Stomach (tissue), 9 donors: ENCODE measurements around the gene CDADC1. TPM values are rescaled to one million over a fixed set of nuclear protein-coding genes. Genes with fewer than 3 reads are reported as not detected.

Source experiments
- DNase-seq, 2 donors: peaks; one replicate each; pipeline versions ENCODE4 v3.0.0 to v3.0.0-alpha.2; 2013 to 2019
- H3K27ac ChIP-seq, 5 donors: fragments of 200-600 bp in 4 of 5; sonication (generic) in 4 of 5; one replicate each; pipeline ENCODE4 v1.5.1; 2013 to 2019; ENCODE audit warnings: mild to moderate bottlenecking in 1 of 5, moderate library complexity in 1 of 5
- H3K27me3 ChIP-seq, 3 donors: fragments of 200-600 bp; sonication (generic); one replicate each; pipeline ENCODE4 v1.5.1; 2017 to 2019; ENCODE audit warnings: mixed run types in 1 of 3
- H3K36me3 ChIP-seq, 4 donors: fragments of 200-600 bp; sonication (generic); 1 replicate in 3 of 4; 2 replicates in 1 of 4; pipeline ENCODE4 v1.5.1; 2016 to 2019
- H3K4me1 ChIP-seq, 4 donors: fragments of 200-600 bp; sonication (generic); one replicate each; pipeline ENCODE4 v1.5.1; 2016 to 2019
- H3K4me3 ChIP-seq, 4 donors: fragments of 200-600 bp; sonication (generic) in 3 of 4; one replicate each; pipeline ENCODE4 v1.5.1; 2016 to 2019; ENCODE audit warnings: mild to moderate bottlenecking in 1 of 4
- H3K9me3 ChIP-seq, 4 donors: fragments of 200-600 bp; sonication (generic); one replicate each; pipeline ENCODE4 v1.5.1; 2016 to 2019
- EP300 ChIP-seq: sonication (generic); formaldehyde crosslinking; IDR thresholded peaks from one replicate; pipeline ENCODE4 v1.6.1; 2017; ENCODE audit warnings: antibody characterized with exemption
- POLR2A ChIP-seq, 4 donors: fragments of 450-650 bp; IDR thresholded peaks; one replicate each; pipeline ENCODE4 v1.6.1; 2016; ENCODE audit warnings: antibody characterized with exemption in 4 of 4, control low read depth in 2 of 4, mild to moderate bottlenecking in 1 of 4, moderate library complexity in 1 of 4
- POLR2AphosphoS5 ChIP-seq, 3 donors: sonication (generic); formaldehyde crosslinking; IDR thresholded peaks; one replicate each; pipeline ENCODE4 v1.6.1; 2016; ENCODE audit warnings: antibody characterized with exemption in 3 of 3
- WGBS, 5 donors: extraction: QIAGEN DNeasy Blood & Tissue Kit in 3 of 5; methylation state at CpG; one replicate each; pipeline versions ENCODE4 v1.1.5 to v1.1.7; 2013 to 2018; 5-methylcytosine and 5-hydroxymethylcytosine counted together
- intact Hi-C: fragments of 100-400 bp; cut with DNase I; formaldehyde crosslinking; loops from one replicate; pipeline ENCODE4 v1.15.1; 2023; ENCODE audit warnings: low total_unique reads
- polyA plus RNA-seq, 3 donors: library from polyadenylated mRNA; stranded (reverse); fragments of 200-250 nt; gene quantifications; one replicate each; pipeline ENCODE4 v1.2.3, GENCODE V29; 2013
- total RNA-seq, 5 donors: library from RNA; depleted of rRNA; stranded (reverse); fragments of >200 nt; gene quantifications; one replicate each; pipeline versions ENCODE4 v1.1.0 to v1.2.3, GENCODE V29; 2014 to 2016
- TF ChIP-seq, protein P1 (sequence below), 7 experiments: fragments of 450-650 bp in 4 of 7; fragments of 200-600 bp in 3 of 7; sonication (generic) in 3 of 7; IDR thresholded peaks; one replicate each; pipeline ENCODE4 v1.5.1; 2016 to 2019; ENCODE audit warnings: antibody characterized with exemption in 7 of 7, control low read depth in 2 of 7, mild to moderate bottlenecking in 1 of 7
- donor health status: healthy with polysubstance abuse.
- donor health status: Bipolar disorder and iron deficiency.
- donor health status: healthy.

The CDADC1 gene
- total and polyA plus RNA-seq, 8 donors = 4.5 to 37.5 (median 14.6) TPM

DNA sequence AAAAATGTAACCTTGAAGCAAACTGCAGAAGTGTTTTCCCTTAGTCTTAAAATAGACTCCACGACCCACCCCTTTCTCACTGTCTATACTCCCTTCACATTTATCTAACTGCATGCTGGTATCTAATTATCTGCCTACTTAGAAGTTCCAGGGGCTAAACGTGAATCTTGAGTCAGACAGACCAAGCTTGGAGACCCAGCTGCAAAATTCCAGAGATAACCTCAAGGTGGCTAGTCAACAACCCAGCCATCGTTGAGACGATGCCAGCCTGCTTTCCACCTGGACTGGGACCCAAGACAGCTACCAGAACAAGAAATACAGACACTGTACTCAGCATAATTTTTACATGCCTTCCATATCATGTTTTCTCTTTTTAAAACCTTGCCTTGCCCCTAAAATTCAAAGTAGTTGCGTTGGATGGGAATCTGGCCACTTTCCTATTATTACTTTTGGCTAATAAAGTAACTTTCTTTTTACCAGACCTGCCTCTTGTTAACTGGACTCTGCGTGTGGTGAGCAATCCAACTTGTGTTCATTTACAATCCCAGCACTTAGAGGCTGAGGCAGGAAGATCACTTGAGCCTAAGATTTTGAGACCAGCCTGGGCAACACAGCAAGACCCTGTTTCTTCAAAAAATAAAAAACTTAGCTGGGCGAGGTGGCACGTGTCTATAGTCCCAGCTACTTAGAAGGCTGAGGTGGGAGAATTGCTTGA is 82.3 kb downstream of the CDADC1 start:
- no peak overlapping the region for H3K4me3 ChIP-seq
- H3K36me3 ChIP-seq = peaks cover 0 to 30% (median 4%) of the 10 kb centered on the region in 4 donors
- H3K9me3 ChIP-seq = no peaks in the 10 kb centered on the region
- H3K27me3 ChIP-seq = no peaks in the 10 kb centered on the region
- no peak overlapping the region for H3K27ac ChIP-seq
- intact Hi-C loops = no loop called here
- DNase-seq = peak in 1 of 2 donors; percentile 39
- H3K4me1 ChIP-seq = peaks cover 0 to 18% (median 5%) of the 10 kb centered on the region in 4 donors
- 53 to 74% (median 57%) methylated on average over 8 of the region's 8 CpGs for WGBS, 5 donors
- no peak for TF ChIP-seq POLR2A (IDR thresholded peaks at IDR 0.05)
- no peak for TF ChIP-seq POLR2AphosphoS5 (IDR thresholded peaks at IDR 0.05)
- TF ChIP-seq EP300 = no peak
- TF ChIP-seq, protein P1, sequence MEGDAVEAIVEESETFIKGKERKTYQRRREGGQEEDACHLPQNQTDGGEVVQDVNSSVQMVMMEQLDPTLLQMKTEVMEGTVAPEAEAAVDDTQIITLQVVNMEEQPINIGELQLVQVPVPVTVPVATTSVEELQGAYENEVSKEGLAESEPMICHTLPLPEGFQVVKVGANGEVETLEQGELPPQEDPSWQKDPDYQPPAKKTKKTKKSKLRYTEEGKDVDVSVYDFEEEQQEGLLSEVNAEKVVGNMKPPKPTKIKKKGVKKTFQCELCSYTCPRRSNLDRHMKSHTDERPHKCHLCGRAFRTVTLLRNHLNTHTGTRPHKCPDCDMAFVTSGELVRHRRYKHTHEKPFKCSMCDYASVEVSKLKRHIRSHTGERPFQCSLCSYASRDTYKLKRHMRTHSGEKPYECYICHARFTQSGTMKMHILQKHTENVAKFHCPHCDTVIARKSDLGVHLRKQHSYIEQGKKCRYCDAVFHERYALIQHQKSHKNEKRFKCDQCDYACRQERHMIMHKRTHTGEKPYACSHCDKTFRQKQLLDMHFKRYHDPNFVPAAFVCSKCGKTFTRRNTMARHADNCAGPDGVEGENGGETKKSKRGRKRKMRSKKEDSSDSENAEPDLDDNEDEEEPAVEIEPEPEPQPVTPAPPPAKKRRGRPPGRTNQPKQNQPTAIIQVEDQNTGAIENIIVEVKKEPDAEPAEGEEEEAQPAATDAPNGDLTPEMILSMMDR (IDR thresholded peaks at IDR 0.05) = no peak

DNA sequence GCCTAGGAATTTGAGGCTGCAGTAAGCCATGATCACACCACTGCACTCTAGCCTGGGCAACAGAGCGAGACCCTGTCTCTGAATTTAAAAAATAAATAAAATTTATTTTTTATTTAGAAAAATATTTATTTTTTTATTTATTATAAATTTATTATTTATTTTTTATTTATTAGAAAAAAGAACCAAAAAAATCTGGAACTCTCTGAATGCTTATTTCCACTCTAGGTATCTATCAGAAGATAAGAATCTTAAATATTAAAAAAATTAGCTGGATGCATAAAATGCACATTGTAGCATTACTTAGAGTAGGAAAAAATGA is 82.8 kb downstream of the CDADC1 start:
- H3K4me3 ChIP-seq = no peak overlapping the region
- H3K27ac ChIP-seq = no peak overlapping the region
- DNase-seq = no peak
- intact Hi-C loops = no loop called here
- H3K9me3 ChIP-seq = no peaks in the 10 kb centered on the region
- peaks cover 0 to 30% (median 4%) of the 10 kb centered on the region in 4 donors for H3K36me3 ChIP-seq
- peaks cover 0 to 18% (median 7%) of the 10 kb centered on the region in 4 donors for H3K4me1 ChIP-seq
- H3K27me3 ChIP-seq = no peaks in the 10 kb centered on the region
- 92 to 100% (median 99%) methylated on average over 1 of the region's 1 CpG for WGBS, 5 donors
- TF ChIP-seq, protein P1 (IDR thresholded peaks at IDR 0.05) = no peak
- TF ChIP-seq POLR2AphosphoS5 (IDR thresholded peaks at IDR 0.05) (no peak), EP300 (no peak), POLR2A (IDR thresholded peaks at IDR 0.05) (no peak)

DNA sequence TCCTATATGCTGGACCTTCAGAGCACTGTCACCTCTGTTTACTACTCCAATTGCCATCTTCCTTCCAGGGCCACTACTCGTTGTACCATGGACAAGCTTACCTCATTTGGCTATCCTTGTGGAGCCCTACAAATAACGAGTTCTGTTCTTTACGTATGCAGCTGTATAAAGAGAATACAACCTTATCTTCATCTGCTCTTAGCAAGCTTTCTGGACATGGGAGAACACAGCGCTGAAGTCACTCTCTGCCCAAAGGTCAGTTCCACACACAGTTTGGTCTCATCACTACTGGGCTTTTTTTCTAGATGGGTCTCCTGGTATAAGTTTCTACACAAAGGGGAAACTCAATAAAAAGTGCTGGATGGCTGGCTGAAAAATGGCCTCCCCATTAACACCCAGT is 88.9 kb downstream of the CDADC1 start:
- H3K27ac ChIP-seq = no peak overlapping the region
- intact Hi-C loops = no loop called here
- 84 to 88% (median 87%) methylated on average over 4 of the region's 4 CpGs for WGBS, 5 donors
- no peak for DNase-seq
- H3K9me3 ChIP-seq = no peaks in the 10 kb centered on the region
- peaks cover 0 to 49% (median 11%) of the 10 kb centered on the region in 4 donors for H3K36me3 ChIP-seq
- no peak overlapping the region for H3K4me3 ChIP-seq
- no peak for TF ChIP-seq POLR2AphosphoS5 (IDR thresholded peaks at IDR 0.05)
- TF ChIP-seq EP300 = no peak
- no peak for TF ChIP-seq POLR2A (IDR thresholded peaks at IDR 0.05)
- TF ChIP-seq, protein P1 (IDR thresholded peaks at IDR 0.05) = no peak
- no peaks in the 10 kb centered on the region for H3K27me3 ChIP-seq
- peaks cover 0 to 13% (median 3%) of the 10 kb centered on the region in 4 donors for H3K4me1 ChIP-seq

DNA sequence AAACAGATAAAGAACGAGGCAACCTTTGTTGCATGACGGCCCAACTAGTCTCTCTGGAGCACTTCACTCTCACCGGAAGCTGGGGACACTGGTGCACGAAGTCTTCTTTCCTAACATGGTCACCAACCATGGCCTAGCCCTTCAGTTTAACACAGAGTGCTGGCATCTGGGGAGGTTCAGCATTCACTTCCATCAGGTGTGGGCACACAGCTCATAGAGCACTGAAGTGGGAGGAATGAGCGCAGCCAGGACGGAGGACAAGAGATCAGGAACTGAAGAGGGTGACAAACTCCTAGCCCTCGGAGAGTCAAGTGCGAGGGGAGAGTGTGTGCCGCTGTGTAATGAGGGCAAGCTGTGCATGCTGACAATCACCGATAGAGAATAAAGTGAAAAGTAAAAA is 92.4 kb downstream of the CDADC1 start:
- DNase-seq = no peak
- Histone ChIP-seq H3K27me3 (no peaks in the 10 kb centered on the region), H3K27ac (no peak overlapping the region), H3K4me3 (no peak overlapping the region), H3K36me3 (peaks cover 0 to 57% (median 16%) of the 10 kb centered on the region in 4 donors), H3K4me1 (peaks cover 0 to 12% (median 3%) of the 10 kb centered on the region in 4 donors), H3K9me3 (no peaks in the 10 kb centered on the region)
- intact Hi-C loops = no loop called here
- WGBS, 5 donors = 88 to 91% (median 90%) methylated on average over 10 of the region's 10 CpGs
- TF ChIP-seq, protein P1 (IDR thresholded peaks at IDR 0.05) = no peak
- TF ChIP-seq POLR2AphosphoS5 (IDR thresholded peaks at IDR 0.05) (no peak), EP300 (no peak), POLR2A (IDR thresholded peaks at IDR 0.05) (no peak)
